Activated T-helper 1 cell treated with Interleukin-2 at 50 U/mL for 16 hours (primary cell): ENCODE measurements around the gene GPC5.
"Not testable (repeated sequence)": the region's sequence is repeated elsewhere in the genome, so short reads cannot be mapped to it uniquely, and the experiment has no call there.

Source experiments
- DNase-seq: peaks from one replicate; pipeline ENCODE4 v3.0.0-alpha.2; 2020; ENCODE audit warnings: low read depth

Gene GPC5

GRCh38 chr13:92661406-92661805, 1263.0 kb downstream of the GPC5 start:
- no peak for DNase-seq

- no peak for DNase-seq
Observed at GRCh38 chr13:92668157-92668556, 1269.7 kb downstream of the GPC5 start.

GRCh38 chr13:92670096-92670495, 1271.7 kb downstream of the GPC5 start:
- no peak for DNase-seq

GRCh38 chr13:92671821-92672220, 1273.4 kb downstream of the GPC5 start:
- no peak for DNase-seq

GRCh38 chr13:92676246-92676645, 1277.8 kb downstream of the GPC5 start:
- DNase-seq = no peak

GRCh38 chr13:92677571-92677970, 1279.2 kb downstream of the GPC5 start:
- no peak for DNase-seq

GRCh38 chr13:92679602-92680001, 1281.2 kb downstream of the GPC5 start:
- DNase-seq = no peak

- DNase-seq = no peak
Observed at GRCh38 chr13:92681239-92681638, 1282.8 kb downstream of the GPC5 start.

- no peak for DNase-seq
Observed at GRCh38 chr13:92682832-92683517, 1284.6 kb downstream of the GPC5 start.

- DNase-seq = no peak
Observed at GRCh38 chr13:92694047-92694446, 1295.6 kb downstream of the GPC5 start.

- DNase-seq = not testable (repeated sequence)
Observed at GRCh38 chr13:92695827-92696226, 1297.4 kb downstream of the GPC5 start.

GRCh38 chr13:92716749-92717148, 1318.3 kb downstream of the GPC5 start:
- DNase-seq = no peak

- no peak for DNase-seq
Observed at GRCh38 chr13:92717857-92718256, 1319.4 kb downstream of the GPC5 start.

GRCh38 chr13:92719868-92720267, 1321.4 kb downstream of the GPC5 start:
- DNase-seq = no peak

- DNase-seq = no peak
Observed at GRCh38 chr13:92721620-92722019, 1323.2 kb downstream of the GPC5 start.

GRCh38 chr13:92727118-92727517, 1328.7 kb downstream of the GPC5 start:
- DNase-seq = no peak

- DNase-seq = no peak
Observed at GRCh38 chr13:92734068-92734467, 1335.6 kb downstream of the GPC5 start.

GRCh38 chr13:92734545-92734944, 1336.1 kb downstream of the GPC5 start:
- no peak for DNase-seq

- no peak for DNase-seq
Observed at GRCh38 chr13:92735909-92736308, 1337.5 kb downstream of the GPC5 start.

GRCh38 chr13:92739306-92739818, 1340.9 kb downstream of the GPC5 start:
- DNase-seq = no peak

GRCh38 chr13:92743992-92744391, 1345.6 kb downstream of the GPC5 start:
- no peak for DNase-seq

- no peak for DNase-seq
Observed at GRCh38 chr13:92745258-92745657, 1346.8 kb downstream of the GPC5 start.

GRCh38 chr13:92752705-92753104, 1354.3 kb downstream of the GPC5 start:
- DNase-seq = not testable (repeated sequence)

- DNase-seq = no peak
Observed at GRCh38 chr13:92761710-92762109, 1363.3 kb downstream of the GPC5 start.
